Islet of Langerhans (tissue), 1 donor: ENCODE data around the gene ARVCF.

Source experiments
- FAIRE-seq: peaks from one replicate; lab custom pipeline; 2011; peaks lifted over from hg19 to GRCh38; lab: Jason Lieb, UNC

ARVCF gene

GRCh38 chr22:20016734-20017621, at the start of gene ARVCF:
Gene ARVCF, minus strand, starts transcription at chr22:20016823. Its CDS starts 26,029 bp downstream, at chr22:19990794.
- no peak for FAIRE-seq

DNA sequence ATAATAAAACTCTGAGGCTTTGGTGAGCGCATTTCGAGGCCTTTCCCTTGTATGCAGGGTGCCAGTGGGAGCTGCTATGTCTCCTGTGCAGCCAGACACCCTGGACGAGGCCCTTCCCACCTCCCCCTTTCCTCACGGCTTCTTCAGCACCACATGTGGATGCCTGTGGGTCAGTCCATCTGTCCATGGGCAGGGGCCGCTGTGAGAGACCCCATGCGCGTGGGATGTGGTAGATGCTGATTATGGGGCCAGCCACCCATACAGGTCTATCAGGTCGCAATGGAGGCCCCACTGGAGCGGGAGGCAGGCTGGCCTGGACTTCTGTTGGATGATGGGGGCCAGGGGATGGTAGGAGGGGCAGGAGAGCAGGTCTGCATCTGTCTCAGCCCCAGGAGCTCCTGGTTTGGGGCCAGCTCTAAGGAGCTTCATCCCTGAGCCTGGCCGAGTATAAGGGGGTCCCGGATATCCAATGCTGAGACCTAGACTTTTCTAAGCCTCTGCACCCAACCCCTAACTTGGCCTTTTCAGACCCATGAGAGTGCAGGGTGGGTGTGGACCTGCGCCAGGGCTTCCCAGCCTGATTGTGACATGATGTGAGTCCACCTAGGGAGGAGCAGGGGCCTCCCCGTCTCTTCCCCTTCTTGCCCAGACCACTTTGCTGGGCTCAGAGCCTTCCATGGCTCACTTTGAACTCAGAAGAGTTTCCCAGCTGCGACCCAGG, 49.4 kb upstream of the ARVCF start:
- FAIRE-seq, result no peak

GRCh38 chr22:20064545-20065262, 48.1 kb upstream of the ARVCF start:
- FAIRE-seq, result no peak

- FAIRE-seq, result no peak
Measured at GRCh38 chr22:20064140-20064480, 47.5 kb upstream of the ARVCF start.

DNA sequence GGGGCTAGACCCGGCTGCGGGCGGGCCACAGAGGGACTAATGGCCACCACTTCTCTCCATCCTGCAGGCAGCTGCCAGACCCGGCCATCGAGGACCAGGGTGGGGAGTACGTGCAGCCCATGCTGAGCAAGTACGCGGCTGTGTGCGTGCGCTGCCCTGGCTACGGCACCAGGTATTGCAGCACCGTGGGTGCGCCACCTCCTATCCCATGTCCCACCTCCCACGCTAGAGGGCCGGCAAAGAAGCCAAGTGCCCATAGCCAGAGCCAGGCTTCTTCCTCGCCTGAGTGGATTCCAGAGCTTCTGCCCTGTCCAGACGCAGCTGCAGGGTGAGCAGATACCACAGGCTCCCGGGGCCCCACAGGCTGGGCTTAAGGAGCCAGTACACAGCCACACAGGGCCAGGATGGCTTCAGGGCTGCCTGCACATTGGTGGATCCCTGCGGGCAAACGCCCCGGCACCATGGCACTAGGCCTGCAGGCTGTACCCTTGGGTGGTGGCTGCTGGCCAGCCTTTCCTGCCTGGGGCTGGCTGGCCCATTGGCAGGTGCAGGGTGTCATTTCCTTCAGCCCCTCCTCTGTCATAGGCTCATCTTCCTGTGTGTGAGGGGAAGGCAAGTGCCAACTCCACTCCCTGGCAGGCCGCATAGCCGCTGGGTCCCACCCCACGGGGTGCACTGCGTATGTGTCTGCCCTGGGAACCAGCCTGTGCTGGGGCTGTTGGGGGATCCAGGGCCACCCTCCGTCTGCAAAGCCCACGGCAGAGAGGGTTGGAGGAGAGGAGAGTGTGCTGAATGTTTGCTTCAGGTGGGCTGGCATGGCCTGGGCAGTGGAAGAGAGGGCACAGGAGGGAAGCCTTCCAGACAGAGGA, 46.9 kb upstream of the ARVCF start:
- FAIRE-seq, result no peak

- FAIRE-seq, result no peak
Measured at GRCh38 chr22:20062766-20063083, 46.1 kb upstream of the ARVCF start.

DNA sequence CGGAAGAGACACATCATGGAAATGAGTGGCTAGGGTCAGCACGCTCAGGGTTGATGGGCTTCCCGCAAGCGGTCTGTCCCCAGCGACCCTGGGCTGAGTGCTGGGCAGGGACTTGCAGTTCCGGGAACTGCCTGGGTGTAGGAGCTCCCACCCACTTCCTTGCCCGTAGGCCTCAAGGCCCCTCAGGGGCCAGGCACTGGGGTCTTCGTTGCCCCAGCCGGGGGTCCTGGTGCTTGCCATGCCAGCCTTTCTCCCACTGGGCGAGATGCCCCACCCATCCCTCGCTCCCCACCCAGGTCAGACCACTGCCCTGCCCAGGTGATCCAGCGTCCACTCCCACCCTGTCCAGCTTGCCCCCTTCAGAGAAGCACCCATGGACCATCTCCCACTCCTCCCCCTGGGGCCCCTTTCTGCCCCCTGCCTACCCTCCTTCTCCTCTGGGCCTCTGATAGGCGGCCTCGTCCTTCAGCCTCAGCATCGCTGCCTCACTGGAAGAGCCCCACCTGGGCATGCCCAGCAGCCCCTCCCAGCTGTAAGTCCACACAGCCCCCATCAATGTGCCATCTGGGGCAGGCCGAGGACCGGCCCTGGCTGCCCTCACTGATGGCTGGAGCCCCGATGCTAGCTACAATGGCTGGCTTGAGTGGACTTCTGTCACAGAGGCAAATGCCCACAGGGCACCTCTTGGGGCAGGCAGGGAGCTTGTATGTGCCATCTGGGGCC, 45.6 kb upstream of the ARVCF start:
- no peak for FAIRE-seq

GRCh38 chr22:20061481-20061861, 44.8 kb upstream of the ARVCF start:
- no peak for FAIRE-seq

DNA sequence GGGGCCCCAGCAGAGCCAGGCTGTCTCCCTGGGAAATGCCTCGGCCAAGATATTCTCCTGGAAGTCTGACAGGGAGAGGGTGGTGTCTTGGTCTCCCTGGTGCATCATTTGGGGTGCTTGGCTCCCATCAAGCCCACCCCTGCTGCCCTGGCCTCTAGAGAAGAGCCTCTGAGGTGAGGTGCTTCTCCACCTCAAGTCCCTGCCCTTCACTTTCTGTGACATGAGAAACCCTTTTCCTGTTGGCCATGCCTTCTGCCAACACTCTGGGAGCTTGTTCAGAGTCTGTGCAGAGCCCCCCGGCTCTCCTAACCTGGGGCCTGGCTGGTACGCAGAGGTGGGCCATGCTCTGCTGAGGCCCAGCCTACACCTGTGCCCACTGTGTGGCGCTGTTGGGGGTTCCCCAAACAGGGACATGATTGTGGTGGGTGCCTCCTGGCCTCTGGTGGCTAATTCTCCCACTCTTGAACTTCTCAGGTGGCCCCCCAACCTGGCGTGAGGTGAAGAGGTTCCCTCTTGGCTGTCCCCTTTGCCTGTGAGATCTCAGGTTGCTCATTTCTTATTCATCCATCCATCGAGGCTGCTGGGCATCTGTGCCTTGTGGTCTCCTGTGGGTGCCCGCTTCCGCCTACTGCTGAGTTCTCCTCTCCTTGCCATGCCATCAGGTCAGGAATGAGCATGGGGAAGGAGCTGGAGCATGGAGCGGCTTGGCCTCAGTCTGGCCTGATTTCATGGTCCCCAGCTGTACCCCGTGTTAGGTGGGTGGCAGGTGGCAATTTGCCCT, 44.3 kb upstream of the ARVCF start:
- no peak for FAIRE-seq

GRCh38 chr22:20058989-20059770, 42.6 kb upstream of the ARVCF start:
- no peak for FAIRE-seq

- FAIRE-seq, result no peak
Measured at GRCh38 chr22:20057596-20058268, 41.1 kb upstream of the ARVCF start.

DNA sequence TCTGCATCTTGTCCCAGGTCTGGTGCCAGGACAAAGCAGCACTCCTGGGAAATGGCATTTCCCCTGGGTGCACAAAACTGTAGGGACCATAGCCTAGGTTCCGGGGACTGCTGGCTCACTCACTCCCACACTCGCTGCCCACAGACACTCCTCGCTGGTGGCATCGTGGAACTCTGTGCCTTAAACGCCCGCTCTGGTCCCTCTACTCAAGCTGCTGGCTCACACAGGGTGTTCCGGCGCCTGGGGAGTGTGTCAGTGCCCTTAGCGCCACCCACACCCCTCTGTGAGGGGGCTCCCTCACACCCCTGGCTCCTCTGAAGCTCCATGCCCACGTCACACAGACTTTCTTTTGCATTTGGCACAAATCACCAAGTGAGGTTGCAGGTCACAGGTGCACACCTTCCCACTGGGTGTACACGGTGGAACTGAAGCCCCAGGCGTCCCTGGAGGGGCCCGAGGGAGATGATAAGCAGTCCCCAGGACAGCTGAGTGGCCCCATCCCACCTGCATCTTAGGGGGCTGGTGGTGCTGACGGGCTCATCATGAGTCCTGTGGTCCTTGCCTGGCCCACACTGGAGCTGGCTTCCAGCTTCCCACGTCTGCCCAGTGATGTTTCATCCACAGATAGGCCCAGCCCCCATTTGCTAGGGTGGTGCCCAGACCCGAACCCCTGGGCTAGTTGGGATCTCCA, 40.2 kb upstream of the ARVCF start:
- FAIRE-seq, result no peak

- FAIRE-seq, result no peak
Measured at GRCh38 chr22:20056161-20056560, 39.5 kb upstream of the ARVCF start.

DNA sequence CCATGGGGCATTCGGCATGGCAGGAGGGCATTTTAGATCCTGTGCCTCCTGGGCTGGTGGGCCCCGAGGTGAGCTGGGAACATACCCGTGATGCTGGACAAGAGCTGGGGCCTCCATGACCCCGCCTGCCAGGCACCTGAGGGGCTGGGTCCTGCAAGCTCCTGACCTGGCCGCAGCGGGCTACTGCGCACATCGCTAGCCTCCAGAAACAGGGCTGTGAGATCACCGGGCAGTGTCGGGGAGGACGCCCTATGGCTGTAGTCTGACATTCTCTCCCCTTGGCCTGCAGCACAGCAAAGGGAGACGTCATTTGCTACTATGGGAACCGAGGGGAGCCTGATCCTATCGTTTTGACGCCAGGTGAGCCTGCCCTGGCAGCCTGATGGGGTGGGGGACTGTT, 39.0 kb upstream of the ARVCF start:
- no peak for FAIRE-seq

GRCh38 chr22:20055144-20055543, 38.5 kb upstream of the ARVCF start:
- FAIRE-seq, result no peak

- FAIRE-seq, result no peak
Measured at GRCh38 chr22:20054485-20054884, 37.9 kb upstream of the ARVCF start.

- FAIRE-seq, result no peak
Measured at GRCh38 chr22:20054034-20054427, 37.4 kb upstream of the ARVCF start.

DNA sequence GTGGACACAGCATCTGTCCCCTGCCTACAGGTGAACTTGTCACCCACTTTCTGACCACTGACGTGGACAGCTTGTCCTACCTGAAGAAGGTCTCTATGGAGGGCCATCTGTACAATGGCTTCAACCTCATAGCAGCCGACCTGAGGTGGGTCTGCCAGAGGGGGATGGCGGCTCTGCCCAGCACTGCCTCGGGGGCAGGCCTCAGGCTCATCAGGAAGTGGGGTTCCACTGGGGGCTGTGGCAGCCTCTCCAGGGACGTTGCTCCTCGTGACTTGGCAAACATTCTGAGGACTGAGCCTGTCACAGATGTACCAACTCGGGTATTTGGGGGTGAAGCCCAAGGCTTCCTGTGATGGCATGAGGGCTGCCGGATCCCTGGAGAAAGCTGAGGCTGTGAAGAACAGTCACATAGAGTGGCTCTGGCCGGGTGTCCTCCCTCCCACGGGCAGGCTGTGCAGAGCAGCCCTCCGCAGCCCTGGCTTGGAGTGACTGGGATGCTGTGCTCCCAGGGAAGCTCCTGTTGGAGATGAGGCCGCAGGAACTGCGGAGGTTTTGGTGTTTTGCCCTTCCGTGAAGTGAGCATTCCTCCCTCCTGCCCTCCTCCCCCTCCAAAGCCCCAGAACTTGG, 36.9 kb upstream of the ARVCF start:
- no peak for FAIRE-seq
